ENCODE measurements around the gene CCDC40.
"Not testable (repeated sequence)": the region's sequence is repeated elsewhere in the genome, so short reads cannot be mapped to it uniquely, and the experiment has no call there.

The CCDC40 gene

DNA sequence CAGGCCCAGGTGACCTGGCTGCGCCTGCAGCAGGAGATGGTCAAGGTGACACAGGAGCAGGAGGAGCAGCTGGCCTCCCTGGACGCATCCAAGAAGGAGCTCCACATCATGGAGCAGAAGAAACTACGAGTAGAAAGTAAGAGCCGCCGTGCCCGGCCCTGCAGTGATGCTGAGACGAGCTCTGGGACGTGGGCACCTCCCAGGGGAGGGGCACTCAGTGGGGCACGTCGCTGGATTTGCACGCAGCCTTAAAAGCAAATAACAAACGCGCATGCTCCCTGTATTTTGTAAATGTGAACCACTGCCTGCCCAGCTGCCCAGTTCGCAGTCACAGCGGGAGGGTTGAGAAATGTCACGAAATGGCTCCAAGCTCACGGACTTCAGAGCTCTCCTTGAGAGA lies 49.6 kb downstream of the CCDC40 start:
- no peak for FAIRE-seq

DNA sequence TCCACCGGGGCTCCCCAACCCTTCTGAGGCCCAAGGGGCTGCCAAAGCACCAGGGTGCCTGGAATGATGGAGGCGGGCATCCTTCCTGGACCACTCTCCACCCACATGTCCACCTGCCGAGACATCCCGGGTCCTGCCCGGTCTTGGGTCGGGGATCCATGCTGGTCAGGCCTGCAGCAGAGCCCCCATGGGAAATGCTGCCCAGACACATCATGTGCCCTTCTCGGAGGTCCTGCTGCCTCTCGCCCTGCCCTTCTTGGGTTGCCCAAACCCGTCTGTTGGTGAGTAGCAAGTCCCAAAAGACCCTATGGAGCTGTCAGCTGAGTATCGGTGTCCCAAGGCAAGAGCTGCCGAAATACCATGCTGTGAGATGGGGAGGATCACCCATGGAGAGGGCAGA lies 50.2 kb downstream of the CCDC40 start:
- FAIRE-seq: no peak

DNA sequence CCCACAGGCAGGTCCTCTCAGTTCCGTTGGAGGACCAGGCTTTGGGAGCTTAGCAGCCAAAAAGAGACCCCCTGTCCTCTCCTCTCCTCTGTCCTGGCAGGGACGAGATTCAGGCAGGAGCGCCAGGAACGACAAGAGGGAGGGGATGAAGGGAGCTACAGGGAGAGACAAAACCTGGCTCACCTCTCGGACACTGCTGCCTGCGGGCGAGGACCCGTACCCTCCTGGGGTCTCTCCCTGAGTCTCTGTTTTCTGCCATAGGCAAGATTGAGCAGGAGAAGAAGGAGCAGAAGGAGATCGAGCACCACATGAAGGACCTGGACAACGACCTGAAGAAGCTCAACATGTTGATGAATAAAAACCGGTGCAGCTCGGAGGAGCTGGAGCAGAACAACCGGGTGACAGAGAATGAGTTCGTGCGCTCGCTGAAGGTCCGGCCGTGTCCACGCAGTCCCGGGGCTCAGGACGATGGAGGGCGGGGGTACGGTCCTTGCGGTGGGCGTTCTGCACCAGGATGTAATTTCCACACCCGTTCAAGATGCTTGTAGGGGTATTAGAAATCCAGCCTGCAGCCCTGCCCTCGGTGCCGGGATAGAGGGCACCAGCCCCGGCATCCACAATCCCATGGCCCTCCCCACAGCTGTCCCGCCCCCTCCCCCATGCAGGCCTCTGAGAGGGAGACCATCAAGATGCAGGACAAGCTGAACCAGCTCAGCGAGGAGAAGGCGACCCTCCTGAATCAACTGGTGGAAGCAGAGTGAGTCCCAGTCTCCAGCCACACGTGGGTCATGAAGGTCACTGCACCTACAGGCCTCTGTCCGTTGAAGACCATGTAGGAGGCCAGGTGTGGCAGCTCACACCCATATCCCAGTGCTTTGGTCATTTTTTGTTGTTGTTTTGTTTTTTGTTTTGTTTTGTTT lies 51.2 kb downstream of the CCDC40 start:
- no peak for FAIRE-seq

DNA sequence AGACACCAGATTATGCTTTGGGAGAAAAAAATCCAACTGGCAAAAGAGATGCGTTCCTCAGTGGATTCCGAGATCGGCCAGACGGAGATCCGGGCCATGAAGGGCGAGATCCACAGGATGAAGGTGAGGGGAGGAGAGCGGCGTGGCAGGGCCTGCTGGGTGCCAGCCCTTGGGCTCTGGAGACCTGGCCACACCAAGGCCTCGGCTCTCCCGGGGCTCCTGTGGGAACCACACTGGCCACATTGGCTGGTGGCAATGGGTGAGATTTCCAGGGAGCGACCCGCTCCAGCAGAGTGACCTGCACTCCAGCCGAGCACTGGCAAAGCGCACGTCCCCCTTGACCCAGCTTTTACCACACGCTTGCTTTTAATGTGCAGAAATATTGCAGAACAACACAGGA lies 53.3 kb downstream of the CCDC40 start:
- FAIRE-seq: no peak

DNA sequence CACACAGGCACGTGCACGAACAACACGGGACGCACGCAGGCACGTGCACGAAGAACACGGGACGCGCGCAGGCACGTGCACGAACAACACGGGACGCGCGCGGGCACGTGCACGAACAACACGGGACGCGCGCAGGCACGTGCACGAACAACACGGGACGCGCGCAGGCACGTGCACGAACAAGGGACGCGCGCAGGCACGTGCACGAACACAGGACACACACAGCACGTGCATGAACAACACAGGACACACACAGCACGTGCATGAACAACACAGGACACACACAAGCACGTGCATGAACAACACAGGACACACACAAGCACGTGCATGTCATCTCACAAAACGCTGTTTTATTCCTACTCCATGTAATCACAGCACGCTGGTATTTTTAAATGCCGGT lies 53.7 kb downstream of the CCDC40 start:
- not testable (repeated sequence) for FAIRE-seq

DNA sequence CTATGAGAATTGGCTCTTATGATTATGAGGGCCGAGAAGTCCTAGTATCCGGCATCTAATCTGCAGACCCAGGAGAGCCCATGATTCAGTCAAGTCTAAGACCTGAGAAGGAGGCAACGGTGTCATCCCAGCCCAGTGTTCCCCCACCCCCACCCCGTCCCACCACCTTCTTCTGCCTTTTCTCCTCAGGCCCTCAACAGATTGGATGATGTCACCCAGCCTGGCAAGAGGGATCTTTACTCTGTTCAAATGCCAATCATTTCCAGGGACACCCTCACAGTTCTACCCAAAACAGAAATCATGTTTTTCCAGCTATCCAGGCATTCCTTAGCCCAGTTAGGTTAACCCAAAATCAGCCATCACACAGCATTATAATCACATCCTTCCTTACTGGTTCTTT lies 54.9 kb downstream of the CCDC40 start:
- no peak for FAIRE-seq

DNA sequence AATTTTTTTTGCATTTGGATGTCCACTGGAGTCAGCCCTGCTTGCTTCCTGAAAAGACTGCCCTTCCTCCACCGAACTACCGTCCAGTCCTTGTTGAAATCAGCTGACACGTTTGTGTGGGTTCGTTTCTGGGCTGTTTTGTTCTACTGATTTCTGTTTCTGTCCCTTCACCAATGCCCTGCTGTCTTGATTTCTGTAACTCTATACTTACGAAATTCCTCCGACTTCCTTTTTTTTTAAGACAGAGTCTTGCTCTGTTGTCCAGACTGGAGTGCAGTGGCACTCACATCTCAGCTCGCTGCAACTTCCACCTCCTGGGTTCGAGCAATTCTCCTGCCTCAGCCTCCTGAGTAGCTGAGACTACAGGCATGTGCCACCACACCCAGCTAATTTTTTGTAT lies 56.5 kb downstream of the CCDC40 start:
- no peak for FAIRE-seq

DNA sequence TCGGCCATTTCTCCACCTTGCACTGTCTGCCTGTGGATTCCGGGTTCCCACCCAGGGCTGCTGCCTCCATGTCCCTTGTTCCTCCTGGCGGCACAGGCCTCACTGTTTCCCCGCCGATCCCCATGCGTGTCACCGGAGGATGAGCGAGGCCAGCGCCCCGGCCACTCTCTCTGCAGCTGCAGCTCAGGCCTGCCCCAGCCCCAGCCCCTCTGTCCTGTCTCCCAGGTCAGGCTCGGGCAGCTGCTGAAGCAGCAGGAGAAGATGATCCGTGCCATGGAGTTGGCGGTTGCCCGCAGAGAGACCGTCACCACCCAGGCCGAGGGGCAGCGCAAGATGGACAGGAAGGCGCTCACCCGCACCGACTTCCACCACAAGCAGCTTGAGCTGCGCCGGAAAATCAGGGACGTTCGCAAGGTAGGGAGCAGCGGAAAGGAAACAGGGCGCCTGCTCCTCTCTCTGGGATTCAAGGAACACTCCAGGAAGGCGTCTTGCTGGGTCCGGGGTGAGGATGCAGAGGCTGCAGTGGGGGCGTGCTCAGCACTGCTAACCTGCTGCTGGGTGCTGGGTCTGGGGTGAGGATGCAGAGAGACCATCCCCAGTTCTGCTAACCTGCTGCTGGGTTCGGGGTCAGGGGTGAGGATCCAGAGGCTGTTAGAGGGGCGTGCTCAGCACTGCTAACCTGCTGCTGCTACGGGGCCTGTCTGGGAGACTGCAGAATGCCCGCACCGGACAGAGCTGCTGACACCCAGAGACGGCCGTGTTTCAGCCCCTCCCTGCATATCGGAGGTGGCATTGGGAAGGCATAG lies 58.8 kb downstream of the CCDC40 start:
- no peak for FAIRE-seq

DNA sequence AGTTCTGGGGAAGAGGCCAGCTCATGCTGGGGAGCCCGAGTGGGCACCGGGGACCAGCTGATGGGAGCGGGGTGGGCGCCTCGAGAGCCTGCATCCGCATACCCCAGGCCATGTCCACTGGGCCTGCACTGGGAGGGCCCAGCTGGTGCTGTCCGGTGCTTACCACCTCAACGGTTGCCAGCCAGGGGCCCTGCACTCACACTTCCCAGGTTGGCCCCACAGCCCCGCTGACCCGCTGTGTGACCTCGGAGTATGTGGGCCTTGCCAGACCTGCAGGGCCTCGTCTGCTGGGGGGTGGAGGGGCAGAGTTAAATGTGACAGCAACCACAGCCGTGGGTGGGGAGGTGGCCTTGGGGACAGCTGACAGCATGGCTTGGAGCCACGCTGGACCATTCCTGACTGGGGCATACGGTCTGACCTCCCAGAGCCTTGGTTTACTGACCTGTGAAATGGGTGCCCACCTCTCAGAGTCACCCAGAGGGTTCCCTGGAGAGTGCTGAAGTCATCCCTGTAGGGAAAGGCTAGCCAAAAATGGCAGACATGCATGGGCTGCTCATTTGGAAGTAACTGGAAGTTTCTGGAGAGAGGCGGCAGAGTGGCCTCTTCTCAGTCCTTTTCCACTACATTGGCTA lies 59.5 kb downstream of the CCDC40 start:
- FAIRE-seq: no peak

DNA sequence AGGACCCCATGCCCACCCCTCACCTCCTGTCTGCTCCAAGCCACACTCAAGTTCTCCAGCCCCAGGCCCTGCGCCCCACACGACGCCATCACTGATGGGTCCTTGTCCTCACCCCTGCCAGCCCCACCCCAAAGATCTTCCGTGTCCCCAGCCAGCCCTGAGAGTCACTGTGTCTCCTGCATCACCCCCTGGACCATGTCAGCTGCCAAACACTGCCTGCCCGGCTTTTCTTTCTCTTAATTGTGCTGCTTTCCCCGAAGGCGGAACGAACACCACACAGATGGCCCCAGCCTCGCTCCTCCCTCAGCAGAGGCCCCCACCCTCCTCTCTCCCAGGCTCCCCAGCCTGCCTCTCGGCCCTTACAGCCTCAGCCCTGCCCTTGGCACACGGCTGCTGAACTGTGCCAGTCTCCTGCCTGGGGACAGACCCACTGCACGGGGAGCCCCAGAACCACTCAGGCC lies 60.1 kb downstream of the CCDC40 start:
- FAIRE-seq: no peak

DNA sequence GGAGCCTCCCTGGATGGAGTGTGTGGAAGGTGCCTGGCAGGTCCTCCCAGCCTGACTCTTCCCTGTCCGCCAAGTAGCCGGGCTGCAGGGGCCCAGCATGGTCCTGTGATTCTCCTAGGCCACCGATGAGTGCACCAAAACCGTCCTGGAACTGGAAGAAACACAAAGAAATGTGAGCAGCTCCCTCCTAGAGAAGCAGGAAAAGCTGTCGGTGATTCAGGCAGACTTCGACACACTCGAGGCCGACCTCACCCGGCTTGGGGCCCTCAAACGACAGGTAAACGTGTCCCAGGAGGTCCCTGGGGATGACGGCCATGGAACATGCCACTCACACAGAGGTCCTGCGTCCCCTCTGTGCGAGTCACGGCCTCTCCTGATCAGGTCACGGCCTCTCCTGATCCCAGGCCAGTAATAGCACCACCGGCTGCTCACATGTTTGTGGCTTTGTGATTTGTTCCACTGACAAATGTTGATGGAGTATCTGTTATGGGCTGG lies 60.7 kb downstream of the CCDC40 start:
- FAIRE-seq: no peak

DNA sequence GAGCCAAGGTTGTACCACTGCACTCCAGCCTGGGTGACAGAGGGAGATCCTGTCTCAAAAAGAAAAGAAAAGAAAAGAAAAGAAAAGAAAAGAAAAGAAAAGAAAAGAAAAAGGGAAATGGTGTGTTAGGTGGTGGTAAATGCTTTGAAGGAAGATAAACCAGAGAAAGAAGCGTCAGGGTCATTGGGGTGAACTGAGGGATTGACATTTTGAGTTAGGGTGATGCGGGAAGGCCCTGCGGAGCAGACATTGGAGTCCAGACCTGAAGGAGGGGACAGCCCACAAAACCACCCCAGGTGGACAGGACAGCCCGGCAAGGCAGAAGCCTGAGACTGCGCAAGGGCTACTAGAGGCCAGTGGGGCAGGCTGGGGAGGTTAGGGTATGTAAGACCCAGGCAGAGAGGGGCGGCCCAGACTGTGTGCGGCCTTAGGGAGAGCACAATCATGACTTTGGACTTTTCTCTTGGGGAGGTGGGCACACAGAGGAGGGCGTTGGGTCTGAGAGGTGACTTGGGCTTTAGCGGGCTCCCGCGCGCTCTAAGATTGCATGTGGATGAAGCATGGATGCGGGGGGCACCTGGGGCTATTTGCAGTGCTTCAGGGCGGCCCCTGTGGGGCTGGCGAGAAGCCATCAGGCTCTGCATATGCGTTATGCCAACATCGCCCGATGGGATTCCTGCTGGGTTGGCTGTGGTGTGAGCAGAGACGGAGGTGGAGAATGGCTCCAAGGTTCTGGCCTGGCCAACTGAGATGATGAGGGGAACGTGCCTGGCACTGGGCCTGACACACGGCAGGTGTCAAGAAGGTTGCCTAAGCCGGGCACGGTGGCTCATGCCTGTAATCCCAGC lies 61.6 kb downstream of the CCDC40 start:
- FAIRE-seq: no peak

DNA sequence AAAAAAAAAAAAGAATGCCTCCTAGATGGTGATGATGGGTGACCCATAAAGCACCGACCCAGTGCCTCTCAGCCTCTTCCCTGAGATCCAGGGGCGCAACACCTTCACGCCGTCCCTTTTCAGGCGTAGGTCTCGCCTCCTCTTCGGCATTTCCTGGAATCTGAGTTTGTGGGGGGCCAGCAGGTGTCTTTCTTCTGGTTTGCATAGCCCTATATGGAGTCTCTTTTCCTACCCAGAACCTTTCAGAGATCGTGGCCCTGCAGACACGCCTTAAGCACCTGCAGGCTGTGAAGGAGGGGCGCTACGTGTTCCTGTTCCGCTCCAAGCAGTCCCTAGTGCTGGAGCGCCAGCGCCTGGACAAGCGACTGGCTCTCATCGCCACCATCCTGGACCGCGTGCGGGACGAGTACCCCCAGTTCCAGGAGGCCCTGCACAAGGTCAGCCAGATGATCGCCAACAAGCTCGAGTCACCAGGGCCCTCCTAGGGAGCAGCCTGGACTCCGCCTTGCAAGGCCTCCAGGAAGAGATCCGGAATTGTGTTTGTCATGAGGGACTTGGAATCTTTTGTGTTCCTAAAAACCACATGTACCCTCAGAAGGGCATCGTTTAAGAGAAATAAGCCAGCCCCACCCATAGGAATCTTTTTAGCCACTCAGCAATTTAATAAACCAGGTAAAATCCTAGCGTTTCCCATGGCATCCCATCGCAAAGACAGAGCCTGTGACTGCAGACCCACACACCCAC lies 63.0 kb downstream of the CCDC40 start:
- FAIRE-seq: no peak

DNA sequence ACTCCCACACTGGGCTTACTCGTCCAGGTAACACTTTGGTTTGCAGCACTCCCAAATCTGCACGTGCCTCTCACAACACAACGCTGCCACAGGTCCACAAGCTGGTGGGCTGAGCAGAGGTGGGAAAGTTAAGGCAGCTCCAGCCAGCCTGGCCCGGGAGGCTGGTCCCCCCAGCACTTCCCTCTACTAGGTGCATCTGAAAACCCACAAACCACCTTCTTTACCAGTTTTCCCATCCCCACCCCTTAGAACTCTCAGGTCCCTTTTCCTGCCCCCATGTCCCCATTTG lies 63.5 kb downstream of the CCDC40 start:
- FAIRE-seq: no peak

DNA sequence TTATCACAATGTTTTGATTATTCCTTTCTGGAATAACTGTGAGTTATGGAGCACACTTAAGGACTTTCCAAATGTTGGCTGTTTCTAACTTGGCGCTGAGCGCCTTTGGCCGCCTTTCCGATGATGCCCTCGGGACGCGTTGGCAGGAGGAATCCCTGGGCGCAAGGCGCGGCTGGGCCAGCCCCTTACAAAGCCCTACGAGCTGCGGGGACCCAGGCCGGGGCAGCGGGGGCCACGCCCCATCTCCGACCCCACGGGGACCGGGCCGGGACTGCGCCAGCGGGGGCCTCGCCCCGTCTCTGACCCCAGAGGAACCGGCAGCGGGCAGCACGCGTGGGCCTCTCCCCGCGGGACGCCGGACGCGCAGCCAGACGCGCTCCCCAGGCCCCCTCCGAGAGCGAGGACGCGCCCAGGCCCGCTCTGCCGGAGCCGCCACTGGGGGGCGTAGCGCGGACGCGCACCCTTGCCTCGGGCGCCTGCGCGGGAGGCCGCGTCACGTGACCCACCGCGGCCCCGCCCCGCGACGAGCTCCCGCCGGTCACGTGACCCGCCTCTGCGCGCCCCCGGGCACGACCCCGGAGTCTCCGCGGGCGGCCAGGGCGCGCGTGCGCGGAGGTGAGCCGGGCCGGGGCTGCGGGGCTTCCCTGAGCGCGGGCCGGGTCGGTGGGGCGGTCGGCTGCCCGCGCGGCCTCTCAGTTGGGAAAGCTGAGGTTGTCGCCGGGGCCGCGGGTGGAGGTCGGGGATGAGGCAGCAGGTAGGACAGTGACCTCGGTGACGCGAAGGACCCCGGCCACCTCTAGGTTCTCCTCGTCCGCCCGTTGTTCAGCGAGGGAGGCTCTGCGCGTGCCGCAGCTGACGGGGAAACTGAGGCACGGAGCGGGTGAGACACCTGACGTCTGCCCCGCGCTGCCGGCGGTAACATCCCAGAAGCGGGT lies 64.8 kb downstream of the CCDC40 start, which contains the start of gene GAA:
Gene GAA, plus strand, starts transcription at position 571 of the 935 bp plus-strand sequence. CDS start 3,006 bp downstream, outside the sequence.
- no peak for FAIRE-seq

DNA sequence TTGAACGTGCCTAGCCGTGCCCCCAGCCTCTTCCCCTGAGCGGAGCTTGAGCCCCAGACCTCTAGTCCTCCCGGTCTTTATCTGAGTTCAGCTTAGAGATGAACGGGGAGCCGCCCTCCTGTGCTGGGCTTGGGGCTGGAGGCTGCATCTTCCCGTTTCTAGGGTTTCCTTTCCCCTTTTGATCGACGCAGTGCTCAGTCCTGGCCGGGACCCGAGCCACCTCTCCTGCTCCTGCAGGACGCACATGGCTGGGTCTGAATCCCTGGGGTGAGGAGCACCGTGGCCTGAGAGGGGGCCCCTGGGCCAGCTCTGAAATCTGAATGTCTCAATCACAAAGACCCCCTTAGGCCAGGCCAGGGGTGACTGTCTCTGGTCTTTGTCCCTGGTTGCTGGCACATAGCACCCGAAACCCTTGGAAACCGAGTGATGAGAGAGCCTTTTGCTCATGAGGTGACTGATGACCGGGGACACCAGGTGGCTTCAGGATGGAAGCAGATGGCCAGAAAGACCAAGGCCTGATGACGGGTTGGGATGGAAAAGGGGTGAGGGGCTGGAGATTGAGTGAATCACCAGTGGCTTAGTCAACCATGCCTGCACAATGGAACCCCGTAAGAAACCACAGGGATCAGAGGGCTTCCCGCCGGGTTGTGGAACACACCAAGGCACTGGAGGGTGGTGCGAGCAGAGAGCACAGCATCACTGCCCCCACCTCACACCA lies 65.7 kb downstream of the CCDC40 start:
- FAIRE-seq: no peak

DNA sequence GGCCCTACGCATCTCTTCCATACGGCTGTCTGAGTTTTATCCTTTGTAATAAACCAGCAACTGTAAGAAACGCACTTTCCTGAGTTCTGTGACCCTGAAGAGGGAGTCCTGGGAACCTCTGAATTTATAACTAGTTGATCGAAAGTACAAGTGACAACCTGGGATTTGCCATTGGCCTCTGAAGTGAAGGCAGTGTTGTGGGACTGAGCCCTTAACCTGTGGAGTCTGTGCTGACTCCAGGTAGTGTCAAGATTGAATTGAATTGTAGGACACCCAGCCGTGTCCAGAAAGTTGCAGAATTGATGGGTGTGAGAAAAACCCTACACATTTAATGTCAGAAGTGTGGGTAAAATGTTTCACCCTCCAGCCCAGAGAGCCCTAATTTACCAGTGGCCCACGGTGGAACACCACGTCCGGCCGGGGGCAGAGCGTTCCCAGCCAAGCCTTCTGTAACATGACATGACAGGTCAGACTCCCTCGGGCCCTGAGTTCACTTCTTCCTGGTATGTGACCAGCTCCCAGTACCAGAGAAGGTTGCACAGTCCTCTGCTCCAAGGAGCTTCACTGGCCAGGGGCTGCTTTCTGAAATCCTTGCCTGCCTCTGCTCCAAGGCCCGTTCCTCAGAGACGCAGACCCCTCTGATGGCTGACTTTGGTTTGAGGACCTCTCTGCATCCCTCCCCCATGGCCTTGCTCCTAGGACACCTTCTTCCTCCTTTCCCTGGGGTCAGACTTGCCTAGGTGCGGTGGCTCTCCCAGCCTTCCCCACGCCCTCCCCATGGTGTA lies 66.4 kb downstream of the CCDC40 start:
- no peak for FAIRE-seq

DNA sequence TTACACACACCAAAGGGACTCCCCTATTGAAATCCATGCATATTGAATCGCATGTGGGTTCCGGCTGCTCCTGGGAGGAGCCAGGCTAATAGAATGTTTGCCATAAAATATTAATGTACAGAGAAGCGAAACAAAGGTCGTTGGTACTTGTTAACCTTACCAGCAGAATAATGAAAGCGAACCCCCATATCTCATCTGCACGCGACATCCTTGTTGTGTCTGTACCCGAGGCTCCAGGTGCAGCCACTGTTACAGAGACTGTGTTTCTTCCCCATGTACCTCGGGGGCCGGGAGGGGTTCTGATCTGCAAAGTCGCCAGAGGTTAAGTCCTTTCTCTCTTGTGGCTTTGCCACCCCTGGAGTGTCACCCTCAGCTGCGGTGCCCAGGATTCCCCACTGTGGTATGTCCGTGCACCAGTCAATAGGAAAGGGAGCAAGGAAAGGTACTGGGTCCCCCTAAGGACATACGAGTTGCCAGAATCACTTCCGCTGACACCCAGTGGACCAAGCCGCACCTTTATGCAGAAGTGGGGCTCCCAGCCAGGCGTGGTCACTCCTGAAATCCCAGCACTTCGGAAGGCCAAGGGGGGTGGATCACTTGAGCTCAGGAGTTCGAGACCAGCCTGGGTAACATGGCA lies 67.1 kb downstream of the CCDC40 start:
- no peak for FAIRE-seq
